SH-SY5Y (cell line): ENCODE measurements around the gene FOS.

Experiments used
- GATA2 ChIP-seq: IDR thresholded peaks from 2 replicates; pipeline ENCODE4 v1.6.1; 2011; ENCODE audit warnings: mild to moderate bottlenecking, low read depth, low read length
- GATA3 ChIP-seq: IDR thresholded peaks from 2 replicates; pipeline ENCODE4 v1.6.1; 2011; ENCODE audit warnings: low read depth, mild to moderate bottlenecking, low read length, moderate library complexity

The FOS gene

DNA sequence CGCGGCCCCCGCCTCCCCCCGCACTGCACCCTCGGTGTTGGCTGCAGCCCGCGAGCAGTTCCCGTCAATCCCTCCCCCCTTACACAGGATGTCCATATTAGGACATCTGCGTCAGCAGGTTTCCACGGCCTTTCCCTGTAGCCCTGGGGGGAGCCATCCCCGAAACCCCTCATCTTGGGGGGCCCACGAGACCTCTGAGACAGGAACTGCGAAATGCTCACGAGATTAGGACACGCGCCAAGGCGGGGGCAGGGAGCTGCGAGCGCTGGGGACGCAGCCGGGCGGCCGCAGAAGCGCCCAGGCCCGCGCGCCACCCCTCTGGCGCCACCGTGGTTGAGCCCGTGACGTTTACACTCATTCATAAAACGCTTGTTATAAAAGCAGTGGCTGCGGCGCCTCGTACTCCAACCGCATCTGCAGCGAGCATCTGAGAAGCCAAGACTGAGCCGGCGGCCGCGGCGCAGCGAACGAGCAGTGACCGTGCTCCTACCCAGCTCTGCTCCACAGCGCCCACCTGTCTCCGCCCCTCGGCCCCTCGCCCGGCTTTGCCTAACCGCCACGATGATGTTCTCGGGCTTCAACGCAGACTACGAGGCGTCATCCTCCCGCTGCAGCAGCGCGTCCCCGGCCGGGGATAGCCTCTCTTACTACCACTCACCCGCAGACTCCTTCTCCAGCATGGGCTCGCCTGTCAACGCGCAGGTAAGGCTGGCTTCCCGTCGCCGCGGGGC, at the start of gene FOS:
FOS (plus strand) TSS at position 407 of the 731 bp plus-strand sequence; CDS start at position 562, 155 bp downstream.
- no peak for TF ChIP-seq GATA3
- TF ChIP-seq GATA2: no peak

DNA sequence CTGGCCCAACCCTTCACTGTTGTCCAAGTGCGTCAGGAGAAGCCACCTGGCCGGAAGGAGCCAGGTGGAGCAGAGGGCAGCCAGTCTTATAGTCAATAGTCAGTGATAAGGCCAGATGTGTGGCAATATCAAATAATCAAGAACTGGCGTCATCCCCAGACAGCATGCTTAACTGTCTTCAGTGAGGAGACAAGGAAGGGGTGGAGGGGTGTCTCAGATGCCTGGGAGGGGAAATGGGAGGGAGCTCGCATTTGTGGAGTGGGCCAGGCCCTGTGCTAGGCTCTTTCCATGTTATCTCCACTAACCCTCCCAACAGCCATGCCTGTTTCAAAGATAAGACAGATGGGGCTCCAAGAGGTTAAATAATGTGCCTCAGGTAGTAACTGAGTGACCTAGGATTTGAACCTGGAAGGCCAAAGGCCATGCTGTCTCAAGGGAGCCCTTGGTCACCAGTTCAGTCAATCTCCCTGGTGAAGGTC, 48.9 kb upstream of the FOS start:
- TF ChIP-seq GATA2 (no peak), GATA3 (no peak)

DNA sequence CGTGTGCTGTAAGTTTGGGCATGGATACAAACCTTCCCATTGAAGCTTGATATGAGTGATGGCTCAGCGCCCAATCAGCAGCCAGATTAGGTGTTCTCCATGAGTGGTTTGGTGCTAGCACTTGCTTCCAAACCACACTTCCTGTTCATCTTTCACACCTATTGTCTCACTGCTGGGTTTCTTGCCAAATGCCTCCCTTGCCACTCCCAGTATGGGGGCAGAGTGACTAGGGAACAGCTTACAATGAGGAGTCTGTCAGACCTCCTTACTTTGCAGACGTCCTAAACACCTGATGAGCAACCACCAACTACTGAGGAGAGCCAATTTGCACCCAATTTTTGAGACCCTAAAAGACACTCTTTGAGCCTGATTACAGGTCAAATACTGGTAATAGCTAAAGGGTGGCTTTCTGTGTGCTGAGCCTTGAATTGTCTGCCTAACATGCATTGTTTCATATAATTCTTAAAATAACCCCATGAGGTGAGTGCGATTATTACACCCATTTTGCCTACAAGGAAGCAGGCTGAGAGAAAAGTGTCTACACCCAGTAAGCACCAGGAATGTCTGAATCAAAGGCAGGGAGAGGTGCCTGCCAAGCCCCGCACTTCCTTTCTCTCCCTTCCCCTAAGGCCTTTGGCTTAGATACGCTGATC, 48.4 kb upstream of the FOS start:
- TF ChIP-seq GATA3: no peak
- TF ChIP-seq GATA2: no peak

DNA sequence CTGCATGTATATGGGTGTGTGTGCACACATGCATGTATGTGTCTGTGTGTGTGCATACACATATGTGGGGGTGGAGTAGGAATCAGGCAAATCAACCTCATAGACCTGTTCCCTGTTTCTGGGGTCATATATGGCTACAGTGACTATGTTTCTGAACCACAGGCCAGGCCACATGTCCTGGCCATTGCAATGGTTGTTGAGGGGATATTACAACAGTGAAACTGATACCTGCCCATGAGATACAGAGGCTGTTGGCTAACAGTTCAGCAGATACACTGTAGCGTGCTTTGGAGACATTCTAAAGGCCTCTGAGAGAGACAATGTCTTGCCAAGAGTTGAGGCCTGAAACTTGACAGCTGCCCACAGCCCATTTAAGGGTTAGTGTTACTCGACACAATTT, 47.3 kb upstream of the FOS start:
- TF ChIP-seq GATA2 (no peak), GATA3 (no peak)

DNA sequence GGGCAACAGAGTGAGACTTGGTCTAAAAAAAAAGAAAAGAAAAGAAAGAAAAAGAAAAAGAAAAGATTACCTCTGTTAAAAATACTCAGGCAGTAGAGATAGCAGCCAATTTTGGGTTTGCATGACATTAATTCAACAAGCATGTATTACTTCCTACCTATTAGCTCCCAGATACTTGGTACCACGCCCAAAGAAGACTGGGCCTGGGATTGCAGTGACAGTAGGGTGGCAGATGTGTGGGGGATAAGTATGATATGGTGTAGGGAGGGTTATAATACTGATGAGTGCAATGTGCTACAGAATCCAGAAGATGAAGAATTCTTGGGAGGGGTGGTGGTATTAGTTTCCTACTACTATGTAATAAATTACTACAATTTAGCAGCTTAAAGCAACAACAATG, 46.4 kb upstream of the FOS start:
- TF ChIP-seq GATA2 (no peak), GATA3 (no peak)

DNA sequence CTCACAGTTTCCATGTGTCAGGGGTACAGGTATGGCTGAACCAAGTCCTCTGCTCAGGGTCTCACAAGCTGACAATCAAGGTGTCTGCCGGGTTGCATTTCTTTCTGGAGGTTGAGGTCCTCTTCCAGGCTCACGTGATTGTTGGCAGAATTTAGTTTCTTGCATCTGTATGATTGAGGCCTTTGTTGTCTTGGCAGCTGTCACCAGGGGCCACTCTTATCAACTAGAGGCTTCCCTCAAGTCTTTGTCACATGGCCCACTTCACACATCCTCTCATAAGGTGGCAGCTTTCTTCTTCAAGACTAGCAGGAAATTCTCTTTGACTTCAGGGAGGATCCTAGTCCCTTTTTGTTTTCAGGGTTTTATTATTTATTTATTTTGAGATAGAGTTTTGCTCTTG, 46.0 kb upstream of the FOS start:
- no peak for TF ChIP-seq GATA2
- no peak for TF ChIP-seq GATA3

DNA sequence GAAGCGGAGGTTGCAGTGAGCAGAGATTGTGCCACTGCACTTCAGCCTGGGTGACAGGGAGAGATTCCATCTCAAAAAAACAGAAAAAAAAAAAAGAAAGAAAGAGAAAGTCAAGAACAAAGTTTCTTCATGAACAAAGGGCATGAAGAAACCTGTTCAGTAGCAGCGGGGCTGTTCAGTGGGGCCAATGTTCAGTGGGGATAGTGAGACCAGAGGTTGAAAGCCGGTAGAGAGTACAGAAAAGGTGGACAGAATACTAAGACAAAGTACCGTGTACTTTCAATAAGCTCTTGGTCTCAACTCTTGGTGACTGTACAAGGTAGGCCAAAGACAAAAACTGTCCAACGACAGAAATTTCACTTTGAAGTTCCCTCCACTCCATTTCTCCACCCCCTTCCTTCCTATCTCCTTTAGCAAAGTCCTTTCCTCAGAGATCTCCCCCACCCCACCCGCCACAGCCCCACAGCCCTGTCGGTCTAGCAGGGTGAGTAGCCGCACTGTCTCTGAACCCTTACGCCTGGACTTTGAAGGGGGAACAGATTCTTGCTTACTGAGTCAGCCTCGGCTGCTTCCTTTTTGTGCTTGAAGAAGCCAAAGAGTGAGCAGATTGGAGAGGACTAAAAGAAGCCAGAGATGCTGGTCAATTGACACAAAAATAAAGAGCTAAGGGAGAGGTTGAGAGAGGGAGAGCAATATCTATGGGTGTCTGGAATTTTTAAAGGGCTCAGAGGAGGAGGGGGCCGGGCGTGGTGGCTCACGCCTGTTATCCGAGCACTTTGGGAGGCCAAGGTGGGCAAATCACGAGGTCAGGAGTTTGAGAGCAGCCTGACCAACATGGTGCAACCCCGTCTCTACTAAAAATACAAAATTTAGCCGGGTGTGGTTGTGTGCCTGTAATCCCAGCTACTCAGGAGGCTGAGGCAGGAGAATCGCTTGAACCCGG, 44.2 kb upstream of the FOS start:
- TF ChIP-seq GATA3: no peak
- no peak for TF ChIP-seq GATA2

DNA sequence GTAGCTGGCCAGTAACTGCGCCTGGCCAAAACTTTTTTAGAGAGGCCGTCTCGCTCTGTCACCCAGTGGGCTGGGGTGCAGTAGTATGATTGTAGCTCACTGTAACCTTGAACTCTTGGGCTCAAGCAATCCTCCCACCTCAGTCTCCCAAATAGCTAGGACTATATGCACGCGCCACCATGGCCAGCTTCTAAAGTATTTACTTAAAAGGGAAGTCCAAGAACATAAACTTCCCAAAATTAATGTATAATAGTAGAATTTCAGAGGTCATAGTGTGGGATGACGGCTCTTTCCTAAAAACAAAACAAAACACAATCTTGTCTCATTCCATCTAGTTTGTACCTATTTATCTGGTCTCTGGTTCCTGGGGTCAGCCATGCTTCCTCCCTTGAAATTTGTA, 42.2 kb upstream of the FOS start:
- TF ChIP-seq GATA2 (no peak), GATA3 (no peak)

DNA sequence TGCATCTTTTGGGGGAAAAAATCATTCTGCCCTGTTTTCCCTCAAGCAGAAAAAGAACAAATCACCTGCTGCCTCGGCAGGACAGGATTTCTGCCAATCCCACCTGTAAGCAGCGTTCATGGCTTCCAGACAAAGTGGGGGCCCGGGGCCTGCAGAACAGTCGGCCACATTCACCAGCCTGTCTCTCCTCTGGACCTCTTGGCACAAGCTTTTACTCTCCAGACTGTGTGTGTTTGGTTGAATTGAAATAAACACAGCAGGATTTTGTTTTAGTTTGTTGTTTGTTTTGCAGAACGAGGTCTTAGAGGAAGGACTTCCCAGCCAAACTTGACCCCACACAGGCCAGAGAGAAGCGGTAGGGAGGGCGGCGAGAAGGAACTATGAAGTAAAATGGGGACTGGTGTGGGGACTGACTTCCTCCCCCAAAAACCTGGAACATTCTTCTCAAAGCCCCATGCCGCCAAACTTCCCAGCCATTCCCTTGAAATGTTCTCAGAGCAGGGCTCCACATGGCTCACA, 41.7 kb upstream of the FOS start:
- no peak for TF ChIP-seq GATA3
- TF ChIP-seq GATA2: no peak

DNA sequence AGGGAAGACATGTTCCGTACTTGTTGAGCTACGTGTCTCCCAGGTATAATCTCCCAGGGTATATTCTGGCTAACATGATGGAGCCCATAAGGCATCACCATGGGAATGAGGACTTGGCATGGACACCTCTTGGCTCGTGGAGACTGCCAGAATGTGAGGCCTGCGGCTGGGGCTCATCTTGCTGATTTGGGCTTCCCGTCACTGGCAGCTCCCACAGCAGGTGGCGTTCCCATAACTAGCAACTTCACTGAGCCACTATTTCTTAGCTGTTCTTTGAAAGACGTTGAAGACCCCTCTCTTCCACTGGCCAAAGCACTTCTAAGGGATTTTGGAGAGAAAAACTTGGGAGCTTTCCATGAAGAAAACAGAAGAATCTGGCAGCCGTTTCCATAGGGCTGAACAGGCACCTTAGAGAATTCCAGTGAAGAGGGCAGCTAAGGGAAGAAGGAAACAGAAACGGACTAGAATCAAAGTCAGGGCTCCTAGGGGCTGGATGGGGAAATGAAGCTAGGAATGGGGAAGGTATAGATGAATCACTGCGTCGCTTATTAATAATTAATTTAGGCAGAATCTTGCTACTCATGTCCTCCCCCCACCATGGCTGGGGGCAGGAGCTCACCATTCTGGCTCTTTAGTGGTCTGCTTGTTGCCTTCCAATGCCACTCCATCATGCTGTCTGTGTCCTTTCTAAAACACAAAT, 39.7 kb upstream of the FOS start:
- TF ChIP-seq GATA2 (no peak), GATA3 (no peak)

DNA sequence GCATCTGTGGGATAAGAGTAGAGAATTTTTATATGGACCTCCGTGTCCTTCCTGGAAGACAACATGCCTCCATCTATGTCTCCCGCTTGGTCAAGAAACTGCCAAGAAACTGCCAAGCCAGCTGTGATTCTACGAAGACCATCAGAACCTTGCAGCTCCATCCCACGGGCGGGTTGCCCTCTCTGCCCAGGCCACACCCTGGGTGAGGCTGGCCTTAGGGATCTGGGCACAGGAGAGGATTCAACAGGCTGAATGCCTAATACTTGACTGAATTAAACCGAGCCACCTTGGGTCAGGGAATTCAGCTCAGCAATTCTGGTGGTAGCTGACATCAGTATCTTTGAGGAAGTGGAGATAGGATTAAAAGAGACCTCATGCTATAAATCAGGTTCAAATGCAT, 37.8 kb upstream of the FOS start:
- TF ChIP-seq GATA2 (no peak), GATA3 (no peak)

DNA sequence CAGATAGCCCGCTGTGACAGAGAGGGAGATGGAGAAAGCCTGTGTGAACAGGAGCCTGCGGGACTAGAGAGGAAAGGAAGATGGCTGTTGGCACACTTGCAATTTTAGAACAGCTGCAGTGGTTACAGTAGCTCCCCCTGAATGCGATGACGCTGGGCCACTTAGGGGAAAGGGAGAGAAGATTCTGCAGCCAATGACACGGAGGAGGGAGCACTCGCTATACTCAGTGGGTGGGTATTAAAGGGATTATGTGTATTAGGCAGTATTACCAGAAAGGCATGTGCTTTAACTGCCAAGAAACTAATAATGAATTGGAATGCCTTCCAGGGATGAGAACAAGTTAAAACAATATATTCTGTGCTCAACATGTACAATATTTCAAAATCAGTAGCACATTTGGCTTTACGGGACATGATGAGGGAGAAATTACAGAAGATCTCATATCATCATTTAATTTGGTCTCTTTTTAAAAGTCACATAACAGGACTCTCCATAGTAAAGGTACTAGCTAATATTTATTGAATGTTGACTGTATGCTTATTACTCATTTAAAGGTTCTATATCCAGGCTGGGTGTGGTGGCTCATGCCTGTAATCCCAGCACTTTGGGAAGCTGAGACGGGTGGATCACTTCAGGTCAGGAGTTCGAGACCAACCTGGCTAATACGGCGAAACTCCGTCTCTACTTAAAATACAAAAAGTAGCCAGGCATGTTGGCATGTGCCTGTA, 35.9 kb upstream of the FOS start:
- TF ChIP-seq GATA2: no peak
- TF ChIP-seq GATA3: no peak

DNA sequence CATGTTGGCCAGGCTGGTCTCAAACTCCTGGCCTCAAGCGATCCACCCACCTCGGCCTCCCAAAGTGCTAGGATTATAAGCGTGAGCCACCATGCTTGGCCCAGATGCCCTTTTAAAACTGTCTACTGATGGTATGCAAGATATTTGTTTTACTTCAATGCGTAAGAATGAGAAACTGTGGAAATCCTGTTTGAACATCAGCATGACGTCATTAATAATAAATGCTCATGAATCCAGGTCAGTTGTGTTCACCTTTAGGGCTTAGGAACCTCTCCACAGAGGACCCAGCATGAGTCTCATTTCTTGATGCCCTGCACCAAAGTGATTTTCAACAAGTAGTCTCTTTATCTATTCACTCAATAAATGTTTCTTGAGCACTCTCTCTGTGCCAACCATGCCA, 34.5 kb upstream of the FOS start:
- TF ChIP-seq GATA2 (no peak), GATA3 (no peak)
